ENCODE results near the gene FLNB. TPM values are rescaled to one million over a fixed set of nuclear protein-coding genes. Genes with fewer than 3 reads are reported as not detected.
"Not testable (repeated sequence)": the region's sequence is repeated elsewhere in the genome, so short reads cannot be mapped to it uniquely, and the experiment has no call there.

FLNB gene
- total and polyA plus RNA-seq, 9 of the 15 experiments (the other 6 are each of a cell fraction or from before 2014, with no cell fraction given) = 9.4 to 48.1 (median 25.6) TPM

DNA sequence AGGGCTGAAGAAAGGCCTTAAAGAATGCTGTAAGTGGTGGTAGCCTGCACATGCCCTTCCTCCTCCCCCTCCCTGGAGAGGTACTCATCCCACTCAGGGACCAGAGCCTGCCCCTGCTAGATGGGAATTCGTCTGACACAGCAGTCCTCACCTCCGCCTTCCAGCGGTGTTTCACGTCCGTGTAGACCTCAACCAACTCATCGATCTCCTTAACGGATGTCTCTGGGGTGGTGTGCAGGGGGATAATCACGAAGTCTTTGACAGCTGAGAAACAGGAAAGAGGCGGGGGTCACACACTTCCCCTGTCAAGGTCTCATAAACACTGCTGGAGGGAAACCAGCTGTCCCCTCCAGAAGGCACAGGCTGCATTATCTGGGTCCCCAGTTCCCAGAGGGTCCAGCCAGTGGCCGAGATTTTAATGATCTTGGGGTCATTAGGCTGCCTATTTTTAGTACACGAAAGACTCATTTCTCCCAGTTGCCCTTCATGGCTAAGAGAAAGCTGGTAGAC, 192.7 kb downstream of the FLNB start:
- no peak for ATAC-seq
- Histone ChIP-seq H3K4me1 (replicated peaks in 1 of 2; ENCODE audit: control insufficient read depth in 2 of 2, insufficient read depth in 2 of 2, low read length in 2 of 2) (no peaks in the 10 kb centered on the region; a peak in 1 of 5 replicates), H3K9me1 (ENCODE audit: control insufficient read depth, insufficient read depth, low read length) (no peaks in the 10 kb centered on the region), H3K9me3 (replicated peaks; ENCODE audit: control insufficient read depth, insufficient read depth, low read depth, low read length) (no peaks in the 10 kb centered on the region), H4K20me1 (replicated peaks; ENCODE audit: control insufficient read depth, insufficient read depth, low read length) (no peaks in the 10 kb centered on the region), H3K27me3 (ENCODE audit: control insufficient read depth in 2 of 2, insufficient read depth in 2 of 2, low read length in 2 of 2) (peaks cover 4 to 24% of the 10 kb centered on the region in 2 experiments; a peak in 4 of 5 replicates), H3K36me3 (ENCODE audit: control insufficient read depth, insufficient read depth, low read length) (no peaks in the 10 kb centered on the region), H3K27ac (ENCODE audit: extremely low read depth, low read depth, low read length) (no peak overlapping the region), H3K79me2 (ENCODE audit: control insufficient read depth, insufficient read depth, low read length) (no peaks in the 10 kb centered on the region), H3K4me3 (no peak overlapping the region), H3K9ac (ENCODE audit: insufficient read depth in 1 of 2, low read depth in 2 of 2, low read length in 2 of 2) (no peak overlapping the region), H2AFZ (ENCODE audit: low read depth, low read length) (no peak overlapping the region), H3K4me2 (ENCODE audit: insufficient read depth, low read length) (no peak overlapping the region)
- WGBS (ENCODE audit: insufficient coverage, low coverage, missing lambda C conversion rate) = 0% methylated on average over 8 of the region's 11 CpGs
- no peak for FAIRE-seq
- TF ChIP-seq ZNF766 (CRISPR knock-in tag; conservative IDR thresholded peaks at IDR 0.05) (no peak), FOSL1 (tag; conservative IDR thresholded peaks at IDR 0.05) (no peak), NR2F6 (CRISPR knock-in tag; IDR thresholded peaks at IDR 0.05) (no peak), MTF1 (CRISPR knock-in tag; IDR thresholded peaks at IDR 0.05; ENCODE audit: borderline replicate concordance) (no peak), CHD2 (IDR thresholded peaks at IDR 0.05; ENCODE audit: low read depth, low read length) (no peak)
- TF ChIP-seq, protein P1, sequence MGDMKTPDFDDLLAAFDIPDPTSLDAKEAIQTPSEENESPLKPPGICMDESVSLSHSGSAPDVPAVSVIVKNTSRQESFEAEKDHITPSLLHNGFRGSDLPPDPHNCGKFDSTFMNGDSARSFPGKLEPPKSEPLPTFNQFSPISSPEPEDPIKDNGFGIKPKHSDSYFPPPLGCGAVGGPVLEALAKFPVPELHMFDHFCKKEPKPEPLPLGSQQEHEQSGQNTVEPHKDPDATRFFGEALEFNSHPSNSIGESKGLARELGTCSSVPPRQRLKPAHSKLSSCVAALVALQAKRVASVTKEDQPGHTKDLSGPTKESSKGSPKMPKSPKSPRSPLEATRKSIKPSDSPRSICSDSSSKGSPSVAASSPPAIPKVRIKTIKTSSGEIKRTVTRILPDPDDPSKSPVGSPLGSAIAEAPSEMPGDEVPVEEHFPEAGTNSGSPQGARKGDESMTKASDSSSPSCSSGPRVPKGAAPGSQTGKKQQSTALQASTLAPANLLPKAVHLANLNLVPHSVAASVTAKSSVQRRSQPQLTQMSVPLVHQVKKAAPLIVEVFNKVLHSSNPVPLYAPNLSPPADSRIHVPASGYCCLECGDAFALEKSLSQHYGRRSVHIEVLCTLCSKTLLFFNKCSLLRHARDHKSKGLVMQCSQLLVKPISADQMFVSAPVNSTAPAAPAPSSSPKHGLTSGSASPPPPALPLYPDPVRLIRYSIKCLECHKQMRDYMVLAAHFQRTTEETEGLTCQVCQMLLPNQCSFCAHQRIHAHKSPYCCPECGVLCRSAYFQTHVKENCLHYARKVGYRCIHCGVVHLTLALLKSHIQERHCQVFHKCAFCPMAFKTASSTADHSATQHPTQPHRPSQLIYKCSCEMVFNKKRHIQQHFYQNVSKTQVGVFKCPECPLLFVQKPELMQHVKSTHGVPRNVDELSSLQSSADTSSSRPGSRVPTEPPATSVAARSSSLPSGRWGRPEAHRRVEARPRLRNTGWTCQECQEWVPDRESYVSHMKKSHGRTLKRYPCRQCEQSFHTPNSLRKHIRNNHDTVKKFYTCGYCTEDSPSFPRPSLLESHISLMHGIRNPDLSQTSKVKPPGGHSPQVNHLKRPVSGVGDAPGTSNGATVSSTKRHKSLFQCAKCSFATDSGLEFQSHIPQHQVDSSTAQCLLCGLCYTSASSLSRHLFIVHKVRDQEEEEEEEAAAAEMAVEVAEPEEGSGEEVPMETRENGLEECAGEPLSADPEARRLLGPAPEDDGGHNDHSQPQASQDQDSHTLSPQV (IDR thresholded peaks at IDR 0.05) = no peak
- in situ Hi-C loops (cut with MboI) = no loop called here
- no peak for DNase-seq (ENCODE audit: extremely low read depth in 1 of 4, low spot score in 3 of 4)
- intact Hi-C loops (cut with micrococcal nuclease) = no loop called here
- ChIA-PET POLR2A (no interaction called here), CTCF (ENCODE audit: low intra/inter-chr PET ratio) (no interaction called here)
- BruUV-seq (replicated peaks) = no TSS peak

DNA sequence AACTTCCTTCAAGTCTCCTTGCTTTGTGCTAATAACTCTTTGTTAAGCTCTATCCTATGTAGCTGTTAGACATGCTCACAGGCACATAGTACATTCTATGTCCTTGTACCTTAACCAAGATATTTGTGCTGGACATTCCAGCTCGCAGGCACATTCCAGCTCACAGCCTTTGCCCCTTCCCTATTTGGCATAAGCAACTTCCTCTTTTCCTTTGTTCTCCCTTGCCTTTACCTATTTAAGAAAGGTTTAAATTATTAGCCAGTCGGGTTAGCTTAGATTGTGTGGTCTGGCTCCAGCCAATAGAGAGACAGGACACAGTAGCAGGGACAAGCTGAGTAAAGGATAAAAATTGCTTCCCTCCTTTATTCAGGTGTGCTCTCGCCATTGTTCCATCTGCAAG, 193.2 kb downstream of the FLNB start:
- H3K27ac ChIP-seq (ENCODE audit: extremely low read depth, low read depth, low read length); POLR2A ChIA-PET; H3K36me3 ChIP-seq (ENCODE audit: control insufficient read depth, insufficient read depth, low read length); H3K4me3 ChIP-seq; H3K9ac ChIP-seq (ENCODE audit: insufficient read depth in 1 of 2, low read depth in 2 of 2, low read length in 2 of 2); DNase-seq (ENCODE audit: extremely low read depth in 1 of 4, low spot score in 3 of 4); H3K9me1 ChIP-seq (ENCODE audit: control insufficient read depth, insufficient read depth, low read length); H3K4me1 ChIP-seq (replicated peaks in 1 of 2; ENCODE audit: control insufficient read depth in 2 of 2, insufficient read depth in 2 of 2, low read length in 2 of 2); FAIRE-seq; BruUV-seq (replicated peaks); H4K20me1 ChIP-seq (replicated peaks; ENCODE audit: control insufficient read depth, insufficient read depth, low read length); H2AFZ ChIP-seq (ENCODE audit: low read depth, low read length); H3K79me2 ChIP-seq (ENCODE audit: control insufficient read depth, insufficient read depth, low read length); CTCF ChIA-PET (ENCODE audit: low intra/inter-chr PET ratio); H3K4me2 ChIP-seq (ENCODE audit: insufficient read depth, low read length); in situ Hi-C loops (cut with MboI); intact Hi-C loops (cut with micrococcal nuclease); ATAC-seq; H3K9me3 ChIP-seq (replicated peaks; ENCODE audit: control insufficient read depth, insufficient read depth, low read depth, low read length): not testable (repeated sequence)
- H3K27me3 ChIP-seq (ENCODE audit: control insufficient read depth in 2 of 2, insufficient read depth in 2 of 2, low read length in 2 of 2) = peaks cover 4 to 29% of the 10 kb centered on the region in 2 experiments; a peak in 4 of 5 replicates
- 3% methylated on average over 3 of the region's 3 CpGs for WGBS (ENCODE audit: insufficient coverage, low coverage, missing lambda C conversion rate)

Data from K562 (cell line).